HG02970 (cell line): ENCODE results near the gene CDK5R2.

Experiments
- ATAC-seq: cut with Tn5 transposase; IDR thresholded peaks from one replicate; pipeline ENCODE4 v1.9.1; 2021; ENCODE audit warnings: mild to moderate bottlenecking, moderate library complexity, moderate number of reproducible peaks; ENCODE audit not compliant: unreplicated experiment, low FRiP score

Gene CDK5R2

DNA sequence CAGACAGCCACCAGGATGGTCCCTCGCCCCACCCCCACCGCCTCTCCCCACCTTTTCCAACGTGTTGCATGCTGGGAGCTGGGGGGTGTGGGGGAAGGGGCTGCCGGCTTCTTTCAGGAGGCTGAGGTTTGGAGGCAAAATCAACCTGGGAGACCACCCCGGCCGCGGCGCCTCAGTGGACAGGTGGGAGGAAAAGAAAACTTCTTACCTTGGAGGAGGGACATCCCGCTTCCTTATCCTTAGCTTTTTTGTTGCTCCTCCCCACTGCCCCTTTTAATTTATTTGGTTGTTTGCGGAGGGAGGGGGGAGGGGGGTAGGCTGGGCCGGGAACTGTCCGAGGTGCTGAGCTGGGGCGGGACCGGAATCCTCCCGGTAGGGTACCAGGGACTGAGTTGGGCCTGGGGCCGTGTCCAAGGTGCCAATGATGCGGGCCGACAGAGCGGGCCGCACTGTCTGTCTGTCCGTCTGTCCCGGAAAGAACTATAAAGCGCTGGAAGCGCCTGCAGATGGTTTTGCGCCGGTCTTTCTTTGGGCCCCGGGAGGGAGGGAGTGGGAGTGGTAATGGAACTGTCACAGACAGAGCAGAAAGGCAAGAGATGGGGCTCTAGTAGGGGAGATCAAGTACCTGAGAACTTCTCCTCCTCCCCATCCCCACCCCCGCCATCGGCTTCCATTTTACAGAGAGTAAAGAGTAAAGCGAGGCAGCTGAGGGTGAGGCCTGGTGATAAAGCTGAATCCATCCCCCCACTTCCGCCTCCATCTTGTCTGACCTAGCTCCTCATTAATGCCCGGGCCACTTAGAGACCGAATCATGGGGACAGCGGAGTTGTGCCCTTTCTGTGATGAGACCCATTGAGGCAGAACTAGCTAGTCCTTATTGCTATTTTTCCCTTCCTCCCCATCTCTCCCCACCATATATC is 2.4 kb downstream of the CDK5R2 start:
- no peak for ATAC-seq

DNA sequence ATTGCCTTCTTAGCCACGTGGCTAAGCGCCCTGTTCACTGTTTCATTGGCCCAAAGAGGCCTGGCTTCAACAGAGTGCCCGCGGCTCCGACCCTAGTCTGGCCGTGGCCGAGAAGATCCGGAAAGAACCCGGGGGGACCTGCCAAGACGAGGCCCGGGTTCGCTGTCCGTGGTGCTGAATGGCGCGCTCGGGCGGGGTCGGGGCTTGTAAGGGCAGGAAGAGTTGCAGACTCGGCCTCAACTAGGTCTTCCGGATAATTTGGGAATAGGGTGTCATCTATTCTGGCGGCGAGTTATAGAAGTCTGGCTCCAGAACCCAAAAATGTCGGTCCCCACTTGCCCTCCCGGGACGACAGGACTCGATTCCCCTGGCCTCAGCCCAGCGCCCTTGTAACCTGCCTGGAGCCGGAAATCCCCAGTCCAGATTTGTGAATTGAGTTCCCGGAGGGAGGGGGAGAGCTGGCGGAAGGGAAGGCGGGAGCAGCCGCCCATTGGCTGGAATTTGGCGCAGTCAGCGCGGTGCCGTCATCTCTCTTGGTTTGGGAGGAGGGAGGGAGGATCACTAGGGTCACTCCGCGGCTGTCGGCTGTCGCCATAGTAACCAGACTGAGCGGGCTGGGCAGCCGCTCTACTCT is 3.5 kb downstream of the CDK5R2 start:
- ATAC-seq = no peak

DNA sequence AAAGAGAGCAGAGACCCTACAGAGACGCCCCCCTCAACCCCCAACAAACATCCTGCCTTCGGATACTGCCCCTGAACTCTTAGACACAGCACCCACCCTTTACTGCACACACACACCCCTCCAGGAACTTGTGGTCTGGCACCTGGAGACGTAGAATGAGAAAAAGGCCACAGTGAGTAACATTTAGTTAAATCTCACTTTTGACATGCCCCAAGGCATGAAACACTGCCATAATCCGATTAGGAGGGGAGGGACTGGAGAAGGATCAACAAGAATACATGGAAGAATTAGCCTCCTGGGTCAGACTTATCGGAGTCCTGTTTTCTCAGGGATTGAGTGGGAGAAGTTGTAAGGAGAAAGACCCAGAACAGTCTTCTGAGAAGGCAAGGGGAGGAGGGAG is 4.1 kb downstream of the CDK5R2 start:
- no peak for ATAC-seq

DNA sequence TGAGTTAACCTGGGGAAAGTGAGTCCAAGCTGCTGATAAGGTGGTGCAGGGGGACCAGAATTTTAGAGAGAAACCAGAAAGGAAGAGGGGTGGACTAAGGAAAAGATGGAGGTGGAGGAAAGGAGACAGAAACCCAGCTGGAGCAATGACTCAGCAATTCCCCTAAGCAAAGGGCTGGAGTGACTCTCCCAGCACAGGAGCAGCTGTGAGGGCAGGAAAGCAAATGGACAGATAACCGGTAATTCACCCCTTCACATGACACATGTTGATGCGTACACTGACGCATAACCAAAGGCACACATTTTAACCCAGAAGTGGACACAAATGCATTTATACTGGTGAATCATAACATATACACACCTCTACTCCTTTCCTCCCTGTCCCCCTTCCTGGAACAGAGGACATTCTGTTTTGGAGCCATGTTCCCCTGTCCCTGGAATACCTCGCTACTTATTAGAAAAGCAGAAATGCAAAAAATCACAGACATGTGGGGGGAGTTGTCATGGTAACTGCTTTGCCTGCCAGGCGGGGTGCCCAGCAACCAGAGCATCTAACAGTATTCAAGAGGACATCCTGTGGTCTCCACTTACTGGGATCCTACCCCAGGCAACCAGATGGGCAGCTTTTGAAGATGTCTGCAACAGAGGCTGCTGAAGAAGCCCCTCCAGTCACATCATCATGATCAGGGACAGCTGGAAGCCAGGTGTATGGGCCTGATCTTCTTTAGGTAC is 4.7 kb downstream of the CDK5R2 start:
- ATAC-seq = no peak

DNA sequence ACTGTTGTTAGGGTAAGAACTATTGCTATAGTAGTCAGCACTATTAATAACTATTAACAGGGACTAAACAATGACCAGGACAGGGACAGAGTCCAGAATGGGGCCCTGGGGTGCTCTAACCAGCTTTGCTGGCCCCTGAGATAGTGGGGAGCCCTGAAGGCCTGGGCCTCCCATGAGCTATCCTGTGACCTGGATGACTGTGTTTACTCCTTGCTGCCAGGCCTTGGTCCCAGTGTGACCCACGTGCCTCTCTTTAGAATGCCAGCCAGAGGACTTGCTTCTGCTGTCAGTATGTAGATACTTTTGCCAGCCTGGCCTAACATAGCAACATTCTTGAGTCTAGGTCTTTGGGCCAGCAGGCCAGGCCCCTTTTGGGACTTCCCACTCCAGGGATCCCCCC is 11.4 kb downstream of the CDK5R2 start:
- ATAC-seq = no peak

DNA sequence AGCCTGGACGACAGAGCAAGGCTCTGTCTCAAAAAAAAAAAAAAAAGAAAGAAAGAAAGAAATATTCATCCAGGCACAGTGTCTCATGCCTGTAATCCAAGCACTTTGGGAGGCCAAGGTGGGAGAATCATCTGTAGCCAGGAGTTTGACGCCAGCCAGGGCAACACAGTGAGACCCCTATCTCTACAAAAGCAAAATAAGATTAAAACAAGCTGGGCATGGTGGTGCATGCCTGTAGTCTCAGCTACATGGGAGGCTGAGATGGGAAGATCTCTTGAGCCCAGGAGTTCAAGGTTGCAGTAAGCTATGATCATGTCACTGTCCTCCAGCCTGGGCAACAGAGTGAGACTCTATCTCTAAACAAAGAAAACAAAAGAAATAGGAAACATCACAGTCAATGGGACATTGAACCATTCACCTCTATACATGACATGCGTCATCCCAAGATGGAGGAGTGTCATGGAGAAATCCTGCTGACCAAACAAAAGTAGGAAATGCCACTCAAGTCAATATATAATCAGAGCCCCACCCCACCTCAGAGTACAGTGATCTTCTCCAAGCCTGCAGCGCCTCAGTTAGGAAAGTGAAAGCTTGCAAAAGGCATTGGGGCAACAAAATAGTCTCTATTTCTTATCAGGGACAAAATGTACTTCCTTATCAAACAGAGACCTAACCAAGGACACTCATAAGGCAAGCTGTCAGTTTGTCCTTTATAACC is 15.8 kb downstream of the CDK5R2 start:
- no peak for ATAC-seq

DNA sequence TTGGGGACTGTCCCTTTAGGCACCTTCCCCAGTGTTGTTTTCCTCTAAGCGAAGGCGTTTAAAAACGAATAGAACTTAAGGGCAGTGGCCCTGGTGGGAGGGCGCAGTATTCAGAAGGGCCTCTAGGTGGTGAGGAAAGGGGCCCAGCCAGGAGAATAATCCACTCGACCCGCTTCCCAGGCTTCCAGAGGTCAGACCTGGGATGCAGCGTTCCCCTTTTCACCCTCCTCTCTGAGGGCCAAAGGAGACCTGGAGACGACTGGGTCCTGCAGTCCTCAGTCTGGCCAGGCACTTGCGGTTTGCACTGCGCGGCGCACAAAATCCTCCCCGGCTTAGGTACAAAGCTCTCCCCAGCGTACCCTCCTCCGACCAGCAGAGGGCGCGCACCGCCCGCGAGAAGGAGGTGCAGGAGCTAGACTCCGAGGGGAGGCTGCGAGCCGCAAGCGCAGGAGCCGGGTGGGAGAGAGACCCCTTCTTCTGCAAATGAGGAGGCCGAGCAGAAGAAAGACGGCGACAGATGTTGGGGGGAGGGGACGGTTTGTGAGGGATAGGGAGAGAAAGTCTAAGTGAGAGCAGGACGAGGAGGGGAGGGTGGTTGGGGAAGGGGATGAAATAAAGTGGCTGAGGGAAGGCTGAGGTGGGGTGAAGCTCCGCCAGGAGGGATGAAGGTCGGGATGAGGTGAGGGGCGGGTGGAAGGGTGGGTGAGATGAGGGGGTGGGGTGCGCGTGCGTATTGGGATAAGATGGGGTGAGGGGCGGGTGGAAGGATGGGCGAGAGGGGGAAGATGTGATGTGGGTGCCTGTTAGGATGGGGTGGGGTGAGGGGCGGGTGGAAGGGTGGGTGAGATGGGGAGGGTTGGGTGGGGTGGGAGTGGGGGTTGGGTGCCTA is 20.6 kb downstream of the CDK5R2 start:
- ATAC-seq = peak; percentile 73

DNA sequence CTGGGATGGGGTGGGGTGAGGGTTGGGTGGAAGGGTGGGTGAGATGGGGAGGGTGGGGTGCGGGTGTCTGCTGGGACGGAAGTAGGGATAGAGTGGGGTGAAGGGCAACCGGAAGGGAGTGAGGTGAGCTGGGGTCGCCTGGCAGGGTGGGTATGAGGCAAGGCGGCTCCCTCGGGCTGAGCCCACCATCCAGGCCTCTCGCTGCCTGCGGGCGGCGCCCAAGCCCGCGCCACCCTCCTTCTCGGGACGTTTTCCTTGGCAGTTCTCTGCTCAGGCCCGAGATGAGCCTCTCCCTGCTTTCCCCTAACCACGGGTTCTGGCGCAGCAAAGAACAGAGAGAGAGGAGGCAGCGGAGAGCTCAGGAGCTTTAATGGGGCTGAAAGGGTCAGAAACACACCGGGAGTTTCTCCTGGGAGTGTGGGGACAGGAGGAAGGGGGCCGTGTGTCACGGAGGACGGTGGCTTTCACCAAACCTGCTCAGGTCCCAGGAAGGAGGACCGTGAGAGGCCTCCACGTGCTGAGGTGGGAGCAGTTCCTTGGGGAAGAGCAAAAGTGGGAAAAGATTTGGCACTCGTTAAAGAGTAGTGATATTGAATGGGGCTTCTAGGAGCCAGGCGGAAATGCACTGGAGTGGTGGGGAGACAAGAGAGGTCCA is 21.4 kb downstream of the CDK5R2 start:
- no peak for ATAC-seq

DNA sequence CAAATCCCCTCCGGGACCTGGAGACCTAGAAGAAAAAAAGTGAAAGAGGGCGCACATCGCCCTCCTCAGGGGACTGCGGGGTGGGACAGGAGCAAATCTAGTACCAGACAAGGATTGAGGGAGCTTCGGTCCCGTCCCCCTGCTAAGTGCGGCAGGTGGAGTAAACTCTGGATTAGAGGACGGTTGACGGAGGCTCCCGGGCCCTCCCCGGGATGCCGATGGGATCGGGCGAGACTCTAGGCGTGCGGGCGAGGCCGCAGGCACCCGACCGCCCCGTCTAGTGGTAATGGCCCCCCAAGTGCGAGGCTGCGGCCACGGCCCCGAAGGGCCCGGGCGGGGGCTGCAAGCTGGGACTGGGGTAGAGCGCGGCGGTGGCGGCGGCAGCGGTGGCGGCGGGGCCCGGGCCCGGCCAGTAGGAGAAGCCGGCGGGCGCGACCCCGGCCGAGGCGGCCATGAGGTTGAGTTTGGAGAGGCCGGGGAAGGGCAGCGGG is 22.0 kb downstream of the CDK5R2 start:
- ATAC-seq = no peak

DNA sequence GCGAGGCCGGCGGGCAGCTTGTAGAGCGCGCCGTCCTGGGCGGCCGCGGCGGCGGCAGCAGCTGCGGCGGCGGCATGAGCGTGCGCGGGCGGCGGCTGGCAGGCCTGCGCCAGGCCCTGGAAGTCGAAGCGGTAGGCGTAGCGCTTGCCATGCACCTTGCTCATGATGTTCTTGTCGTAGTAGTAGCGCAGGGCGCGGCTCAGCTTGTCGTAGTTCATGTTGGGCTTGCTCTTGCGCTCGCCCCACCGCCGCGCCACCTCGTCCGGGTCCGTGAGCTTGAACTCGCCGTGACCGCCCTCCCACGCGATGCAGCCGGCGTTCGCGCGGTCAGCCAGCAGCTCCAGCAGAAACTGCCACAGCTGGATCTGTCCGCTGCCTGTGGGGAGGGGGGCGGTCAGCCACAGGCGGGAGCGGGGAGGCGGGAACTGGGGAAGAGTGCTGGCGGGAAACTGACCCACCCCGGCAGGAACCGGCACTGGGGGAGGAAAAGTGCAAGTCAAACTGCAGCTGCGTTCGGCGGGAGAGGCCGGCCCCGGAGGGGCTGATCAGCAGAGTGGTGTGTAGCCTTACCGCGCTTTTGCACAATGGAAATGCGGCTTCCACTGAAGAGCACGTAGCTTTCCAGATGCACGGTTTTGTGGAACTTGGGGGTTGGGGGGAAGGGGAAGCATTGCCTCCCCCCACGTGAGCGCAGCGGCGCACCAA is 22.6 kb downstream of the CDK5R2 start:
- ATAC-seq = no peak

DNA sequence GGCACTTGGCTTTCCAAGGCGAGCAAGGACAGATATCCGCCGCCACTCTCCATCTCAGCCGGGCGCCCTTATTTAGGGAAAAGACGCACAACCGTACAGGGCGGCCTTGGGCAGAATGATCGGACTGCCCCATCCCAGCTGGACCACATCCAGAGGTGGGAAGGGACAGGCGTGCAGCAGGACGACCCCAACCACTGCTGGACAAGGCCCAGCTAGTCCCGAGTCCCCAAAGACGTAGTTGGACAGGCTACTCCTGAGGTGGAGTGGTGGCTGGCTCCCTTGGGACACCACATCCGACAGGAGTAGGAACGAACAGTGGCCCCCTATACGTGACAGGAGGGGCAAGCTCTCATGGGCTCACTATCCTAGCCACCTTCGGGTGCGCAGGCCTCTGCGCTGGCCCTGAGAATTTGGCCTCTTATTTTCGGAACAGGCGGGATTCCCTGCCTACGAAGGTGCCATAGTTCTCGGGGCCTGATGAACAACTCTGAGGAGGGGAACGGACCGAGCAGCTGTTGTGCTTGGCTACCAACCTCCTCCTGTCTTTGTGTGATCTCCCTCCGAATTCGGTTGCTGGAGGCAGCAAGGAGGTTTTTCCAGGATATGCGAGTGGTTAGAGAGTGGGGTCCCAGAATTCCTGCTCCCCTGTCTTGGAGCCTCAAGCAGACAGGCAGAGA is 23.3 kb downstream of the CDK5R2 start:
- no peak for ATAC-seq

DNA sequence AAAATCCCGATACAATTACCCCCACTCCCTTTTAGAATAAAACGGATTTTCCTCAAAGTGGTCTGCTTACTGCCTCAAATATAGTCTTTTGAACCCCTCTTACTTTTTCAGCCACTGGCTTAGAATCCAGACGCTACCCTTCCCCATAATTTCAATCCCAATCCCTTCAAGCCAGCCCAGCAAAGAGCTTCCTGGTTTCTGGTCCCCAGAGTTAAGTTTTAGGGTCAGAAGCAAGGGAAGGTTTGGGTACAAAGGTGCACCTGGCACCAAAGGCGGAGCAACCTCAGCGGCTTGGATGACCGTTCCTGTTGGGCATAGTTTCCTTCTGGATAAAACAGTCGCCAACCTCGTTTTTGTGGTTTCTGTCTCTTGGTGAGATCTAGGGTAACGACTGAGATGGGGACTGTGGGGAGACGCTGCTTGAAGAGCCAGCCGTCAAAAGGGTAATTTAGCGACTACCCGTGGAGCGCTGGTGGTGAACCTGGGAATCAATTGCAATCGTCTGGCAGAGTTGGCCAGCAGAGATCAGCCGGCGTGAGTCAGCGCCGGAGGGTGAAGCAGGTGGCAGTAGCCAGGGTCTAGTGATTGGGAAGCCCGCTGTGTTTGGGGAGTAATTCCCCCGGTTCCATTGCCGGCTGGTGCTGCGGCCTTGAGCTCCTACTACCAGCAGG is 23.9 kb downstream of the CDK5R2 start:
- no peak for ATAC-seq

DNA sequence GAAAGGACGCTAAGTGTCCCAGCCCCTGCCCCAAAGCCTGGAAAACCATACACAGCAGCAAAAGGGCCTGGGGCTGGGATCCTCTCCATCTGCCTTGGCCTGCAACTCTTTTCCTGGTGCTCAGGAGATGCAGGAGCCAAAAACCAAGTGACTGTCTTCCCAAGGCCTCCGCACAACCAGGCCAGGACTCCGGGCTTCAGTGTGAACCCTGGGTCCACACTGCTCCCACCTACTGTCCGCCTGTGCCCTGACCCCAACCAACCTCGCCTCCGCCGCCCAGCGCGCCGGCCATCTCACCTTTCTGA is 24.4 kb downstream of the CDK5R2 start:
- no peak for ATAC-seq

DNA sequence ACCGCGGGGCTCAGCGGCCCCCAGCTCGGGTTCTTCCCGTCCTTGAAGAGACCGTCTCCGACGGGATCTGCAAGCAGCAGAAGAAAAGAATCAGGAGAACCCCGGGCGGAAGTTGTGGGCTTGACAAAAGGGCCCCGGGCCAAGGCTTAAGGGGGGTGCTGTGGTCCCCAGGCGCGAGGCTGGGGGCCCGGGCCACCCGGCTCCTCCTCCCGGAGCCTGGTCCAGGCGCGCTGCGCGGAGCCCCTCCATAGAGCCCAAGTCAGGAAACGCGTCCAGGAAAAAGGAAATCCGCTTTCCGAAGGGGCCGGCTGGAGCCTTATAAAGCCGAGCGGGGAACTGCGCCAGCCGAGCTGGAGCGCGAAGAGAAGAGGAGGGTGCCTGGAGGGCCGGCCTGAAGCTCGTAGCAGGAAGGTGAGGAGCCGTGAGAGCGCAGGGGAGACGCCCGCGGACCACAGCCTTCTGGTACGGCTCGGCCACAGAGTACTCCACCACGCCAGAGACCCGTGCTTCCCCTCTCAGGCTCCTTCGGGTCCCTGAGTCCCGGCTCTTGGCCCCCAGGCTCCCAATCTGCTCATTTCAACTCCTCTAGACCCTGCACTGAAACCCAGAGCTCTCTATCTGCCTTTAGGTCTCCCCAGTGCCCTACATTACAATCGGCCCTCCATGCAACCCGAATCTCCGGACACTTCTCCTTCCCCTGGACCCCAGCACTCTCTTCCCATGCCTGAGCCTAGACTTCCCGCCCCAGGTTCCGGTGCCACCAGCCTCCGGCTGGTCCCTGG is 25.0 kb downstream of the CDK5R2 start:
- no peak for ATAC-seq

DNA sequence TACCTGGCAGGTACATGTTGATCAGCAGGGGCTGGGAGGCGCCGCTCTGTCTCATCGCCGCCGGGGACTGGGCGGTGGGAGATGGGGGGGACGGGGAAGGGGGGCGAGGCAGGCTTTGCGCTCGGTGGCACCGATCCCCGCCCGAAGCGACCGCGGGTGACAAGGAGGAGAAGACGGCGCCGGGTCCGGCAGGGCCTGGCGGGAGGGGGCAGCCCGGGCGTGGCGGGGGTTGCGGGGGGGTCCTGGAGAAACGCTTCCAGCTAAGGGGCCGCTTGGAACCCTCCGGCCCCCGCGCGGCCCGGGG is 25.5 kb downstream of the CDK5R2 start, which contains the start of gene FEV:
Gene FEV (minus strand): TSS at position 164 of the 304 bp plus-strand sequence. CDS start 109 bp downstream, at position 55.
- ATAC-seq = no peak

DNA sequence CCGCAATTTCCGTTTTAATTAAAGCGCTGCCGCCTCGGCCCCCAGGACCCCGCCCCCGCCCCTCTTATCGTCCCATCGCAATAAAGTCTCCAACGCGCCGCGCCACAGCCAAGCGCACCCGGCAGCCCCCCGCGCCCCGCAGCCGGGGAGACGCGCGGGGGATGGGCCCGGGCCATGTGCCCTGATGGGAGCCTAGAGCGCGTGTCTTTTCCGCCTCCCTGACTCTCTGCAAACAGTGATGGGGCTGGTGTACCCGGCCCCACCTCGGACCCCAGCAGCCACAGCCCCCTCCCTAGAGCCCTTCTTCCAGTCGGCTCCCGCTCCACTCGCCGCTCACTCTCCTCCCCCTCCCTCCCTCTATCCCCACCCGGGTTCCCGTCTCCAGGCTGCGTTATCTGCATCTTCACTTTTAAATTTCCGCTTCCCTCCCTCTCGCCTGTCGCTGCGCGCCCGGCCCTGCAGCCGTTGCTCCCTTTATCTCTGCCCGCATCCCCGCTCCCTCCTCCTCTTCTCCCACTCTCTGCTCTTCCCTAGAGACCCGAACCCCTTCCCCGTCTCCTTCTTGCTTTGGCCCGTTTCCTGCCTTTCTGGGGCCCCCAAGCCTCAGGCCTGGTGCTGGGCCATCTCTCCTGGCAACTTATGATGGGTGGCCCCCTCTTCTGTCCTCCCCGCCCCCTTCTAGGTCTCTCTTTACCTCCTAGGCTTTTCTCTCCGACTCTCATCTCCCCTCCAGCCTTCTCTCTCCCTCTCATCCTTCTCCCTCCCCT is 26.0 kb downstream of the CDK5R2 start:
- ATAC-seq = no peak
